ENCODE results near the gene PCDHB11. TPM values are rescaled to one million over a fixed set of nuclear protein-coding genes. Genes with fewer than 3 reads are reported as not detected.
A peak's percentile ranks its signal among the peaks of the same experiment; 100 is the strongest.
"Not testable (repeated sequence)": the region's sequence is repeated elsewhere in the genome, so short reads cannot be mapped to it uniquely, and the experiment has no call there.

PCDHB11 gene
- total RNA-seq, 2 donors from 2014 or later = 6.0 to 10.6 TPM

DNA sequence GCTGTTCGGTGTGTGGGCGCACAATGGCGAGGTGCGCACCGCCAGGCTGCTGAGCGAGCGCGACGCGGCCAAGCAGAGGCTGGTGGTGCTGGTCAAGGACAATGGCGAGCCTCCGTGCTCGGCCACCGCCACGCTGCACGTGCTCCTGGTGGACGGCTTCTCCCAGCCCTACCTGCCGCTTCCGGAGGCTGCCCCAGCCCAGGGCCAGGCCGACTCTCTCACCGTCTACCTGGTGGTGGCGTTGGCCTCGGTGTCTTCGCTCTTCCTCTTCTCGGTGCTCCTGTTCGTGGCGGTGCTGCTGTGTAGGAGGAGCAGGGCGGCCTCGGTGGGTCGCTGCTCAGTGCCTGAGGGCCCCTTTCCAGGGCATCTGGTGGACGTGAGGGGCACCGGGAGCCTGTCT is 19.6 kb upstream of the PCDHB11 start:
- DNase-seq (ENCODE audit: low spot score); ATAC-seq (ENCODE audit: insufficient number of reproducible peaks, low FRiP score, low read depth); H3K4me3 ChIP-seq; H3K4me1 ChIP-seq (ENCODE audit: control insufficient read depth in 1 of 2, low read depth in 2 of 2); H3K27me3 ChIP-seq (replicated peaks; ENCODE audit: insufficient read depth); H3K27ac ChIP-seq; H3K36me3 ChIP-seq: not testable (repeated sequence)
- H3K9me3 ChIP-seq = peaks cover 63% of the 10 kb centered on the region

DNA sequence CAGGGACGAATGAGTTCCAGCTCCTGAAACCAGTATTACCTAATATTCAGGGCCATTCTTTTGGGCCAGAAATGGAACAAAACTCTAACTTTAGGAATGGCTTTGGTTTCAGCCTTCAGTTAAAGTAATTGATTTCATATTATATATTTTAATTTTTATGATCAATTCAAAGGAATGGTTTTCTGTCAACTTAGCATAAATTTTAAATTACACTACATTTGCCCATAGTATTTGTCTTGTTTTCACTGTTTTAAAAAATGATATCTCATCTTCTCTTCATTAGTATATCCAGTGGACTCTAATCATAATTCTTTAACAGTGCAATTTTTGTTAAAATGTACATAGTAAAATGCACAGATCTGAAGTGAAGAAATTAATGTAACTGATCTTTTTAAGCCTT is 19.1 kb upstream of the PCDHB11 start:
- TF ChIP-seq, protein P1, sequence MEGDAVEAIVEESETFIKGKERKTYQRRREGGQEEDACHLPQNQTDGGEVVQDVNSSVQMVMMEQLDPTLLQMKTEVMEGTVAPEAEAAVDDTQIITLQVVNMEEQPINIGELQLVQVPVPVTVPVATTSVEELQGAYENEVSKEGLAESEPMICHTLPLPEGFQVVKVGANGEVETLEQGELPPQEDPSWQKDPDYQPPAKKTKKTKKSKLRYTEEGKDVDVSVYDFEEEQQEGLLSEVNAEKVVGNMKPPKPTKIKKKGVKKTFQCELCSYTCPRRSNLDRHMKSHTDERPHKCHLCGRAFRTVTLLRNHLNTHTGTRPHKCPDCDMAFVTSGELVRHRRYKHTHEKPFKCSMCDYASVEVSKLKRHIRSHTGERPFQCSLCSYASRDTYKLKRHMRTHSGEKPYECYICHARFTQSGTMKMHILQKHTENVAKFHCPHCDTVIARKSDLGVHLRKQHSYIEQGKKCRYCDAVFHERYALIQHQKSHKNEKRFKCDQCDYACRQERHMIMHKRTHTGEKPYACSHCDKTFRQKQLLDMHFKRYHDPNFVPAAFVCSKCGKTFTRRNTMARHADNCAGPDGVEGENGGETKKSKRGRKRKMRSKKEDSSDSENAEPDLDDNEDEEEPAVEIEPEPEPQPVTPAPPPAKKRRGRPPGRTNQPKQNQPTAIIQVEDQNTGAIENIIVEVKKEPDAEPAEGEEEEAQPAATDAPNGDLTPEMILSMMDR (IDR thresholded peaks at IDR 0.05) = no peak

DNA sequence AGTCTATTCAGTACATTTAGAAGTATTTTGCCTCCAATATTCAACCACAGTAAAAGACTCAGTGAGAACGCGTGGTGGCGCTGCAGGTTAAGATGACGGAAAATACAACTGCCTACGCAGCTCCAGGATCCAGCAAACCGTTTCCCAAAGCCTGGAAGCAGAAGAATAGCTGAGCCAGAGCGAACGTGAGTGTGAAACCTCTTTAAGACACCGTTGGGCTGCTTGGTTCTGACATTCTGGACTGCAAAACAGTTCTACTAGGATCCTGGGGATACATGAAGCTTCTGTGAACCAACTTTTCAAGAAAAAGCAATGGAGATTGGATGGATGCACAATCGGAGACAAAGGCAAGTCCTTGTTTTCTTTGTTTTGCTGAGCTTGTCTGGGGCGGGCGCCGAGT is 17.2 kb upstream of the PCDHB11 start, which contains the start of gene PCDHB16:
PCDHB16 (plus strand) TSS at position 140 of the 400 bp plus-strand sequence; CDS start at position 313, 173 bp downstream.
- DNase-seq (ENCODE audit: low spot score) (no peak), ATAC-seq (ENCODE audit: insufficient number of reproducible peaks, low FRiP score, low read depth) (peak; percentile 31)
- no peaks in the 10 kb centered on the region for H3K4me1 ChIP-seq (ENCODE audit: control insufficient read depth in 1 of 2, low read depth in 2 of 2)
- peaks cover 53% of the 10 kb centered on the region for H3K9me3 ChIP-seq
- TF ChIP-seq, protein P1 (IDR thresholded peaks at IDR 0.05) = peak; percentile 26
- peak within 1 kb of the TSS in 1 of 2 donors; percentile 58 for H3K27ac ChIP-seq
- peak within 1 kb of the TSS; percentile 64 for H3K4me3 ChIP-seq
- H3K27me3 ChIP-seq (replicated peaks; ENCODE audit: insufficient read depth) = no peaks in the 10 kb centered on the region
- H3K36me3 ChIP-seq = no peaks in the 10 kb centered on the region

More for the DNA sequence above, 19.1 kb upstream of the PCDHB11 start:
- H3K27ac ChIP-seq = no peak overlapping the region
- DNase-seq (ENCODE audit: low spot score) (no peak), ATAC-seq (ENCODE audit: insufficient number of reproducible peaks, low FRiP score, low read depth) (no peak)
- H3K36me3 ChIP-seq = no peaks in the 10 kb centered on the region
- H3K4me1 ChIP-seq (ENCODE audit: control insufficient read depth in 1 of 2, low read depth in 2 of 2) = no peaks in the 10 kb centered on the region
- H3K27me3 ChIP-seq (replicated peaks; ENCODE audit: insufficient read depth) = no peaks in the 10 kb centered on the region
- H3K4me3 ChIP-seq = no peak overlapping the region
- peaks cover 61% of the 10 kb centered on the region for H3K9me3 ChIP-seq

DNA sequence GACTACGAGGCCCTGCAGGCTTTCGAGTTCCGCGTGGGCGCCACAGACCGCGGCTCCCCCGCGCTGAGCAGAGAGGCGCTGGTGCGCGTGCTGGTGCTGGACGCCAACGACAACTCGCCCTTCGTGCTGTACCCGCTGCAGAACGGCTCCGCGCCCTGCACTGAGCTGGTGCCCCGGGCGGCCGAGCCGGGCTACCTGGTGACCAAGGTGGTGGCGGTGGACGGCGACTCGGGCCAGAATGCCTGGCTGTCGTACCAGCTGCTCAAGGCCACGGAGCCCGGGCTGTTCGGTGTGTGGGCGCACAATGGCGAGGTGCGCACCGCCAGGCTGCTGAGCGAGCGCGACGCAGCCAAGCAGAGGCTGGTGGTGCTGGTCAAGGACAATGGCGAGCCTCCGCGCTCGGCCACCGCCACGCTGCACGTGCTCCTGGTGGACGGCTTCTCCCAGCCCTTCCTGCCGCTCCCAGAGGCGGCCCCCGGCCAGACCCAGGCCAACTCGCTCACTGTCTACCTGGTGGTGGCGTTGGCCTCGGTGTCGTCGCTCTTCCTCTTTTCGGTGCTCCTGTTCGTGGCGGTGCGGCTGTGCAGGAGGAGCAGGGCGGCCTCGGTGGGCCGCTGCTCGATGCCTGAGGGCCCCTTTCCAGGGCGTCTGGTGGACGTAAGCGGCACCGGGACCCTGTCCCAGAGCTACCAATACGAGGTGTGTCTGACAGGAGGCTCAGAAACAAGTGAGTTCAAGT is 15.1 kb upstream of the PCDHB11 start:
- not testable (repeated sequence) for ATAC-seq (ENCODE audit: insufficient number of reproducible peaks, low FRiP score, low read depth); H3K36me3 ChIP-seq; H3K4me3 ChIP-seq; DNase-seq (ENCODE audit: low spot score); H3K27ac ChIP-seq; H3K27me3 ChIP-seq (replicated peaks; ENCODE audit: insufficient read depth); H3K4me1 ChIP-seq (ENCODE audit: control insufficient read depth in 1 of 2, low read depth in 2 of 2)
- H3K9me3 ChIP-seq = peaks cover 55% of the 10 kb centered on the region

DNA sequence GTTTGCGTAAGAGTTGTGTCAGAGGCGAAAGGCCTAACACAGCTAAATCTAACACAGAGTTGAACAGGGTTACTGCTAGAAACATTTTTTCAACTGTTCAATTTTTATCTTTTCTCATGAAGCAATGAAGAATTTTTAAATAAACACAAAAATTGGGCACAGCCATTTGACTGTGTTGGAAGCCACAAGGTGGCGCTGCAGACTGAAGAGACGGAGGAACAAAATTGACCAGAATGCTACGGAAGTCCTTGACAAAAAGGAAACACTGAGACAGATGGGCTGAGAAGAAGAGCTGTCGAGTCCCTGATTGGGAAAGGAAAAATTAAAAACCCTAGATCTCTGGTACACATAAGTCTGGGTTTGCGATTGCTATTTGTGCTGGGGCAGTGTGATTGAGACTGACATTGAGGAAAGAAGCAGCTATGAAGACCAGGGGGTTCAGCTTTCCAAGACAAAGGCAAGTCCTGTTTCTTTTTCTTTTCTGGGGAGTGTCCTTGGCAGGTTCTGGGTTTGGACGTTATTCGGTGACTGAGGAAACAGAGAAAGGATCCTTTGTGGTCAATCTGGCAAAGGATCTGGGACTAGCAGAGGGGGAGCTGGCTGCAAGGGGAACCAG is 12.4 kb upstream of the PCDHB11 start, which contains the start of gene PCDHB9:
PCDHB9 (plus strand) TSS at position 265 of the 616 bp plus-strand sequence; CDS start at position 423, 158 bp downstream.
- TF ChIP-seq, protein P1 (IDR thresholded peaks at IDR 0.05) = no peak
- Histone ChIP-seq H3K4me3 (no peak within 1 kb of the TSS), H3K27me3 (replicated peaks; ENCODE audit: insufficient read depth) (no peaks in the 10 kb centered on the region), H3K4me1 (ENCODE audit: control insufficient read depth in 1 of 2, low read depth in 2 of 2) (no peaks in the 10 kb centered on the region), H3K36me3 (no peaks in the 10 kb centered on the region), H3K27ac (no peak within 1 kb of the TSS), H3K9me3 (peaks cover 68% of the 10 kb centered on the region)
- no peak for ATAC-seq (ENCODE audit: insufficient number of reproducible peaks, low FRiP score, low read depth)
- DNase-seq (ENCODE audit: low spot score) = no peak

DNA sequence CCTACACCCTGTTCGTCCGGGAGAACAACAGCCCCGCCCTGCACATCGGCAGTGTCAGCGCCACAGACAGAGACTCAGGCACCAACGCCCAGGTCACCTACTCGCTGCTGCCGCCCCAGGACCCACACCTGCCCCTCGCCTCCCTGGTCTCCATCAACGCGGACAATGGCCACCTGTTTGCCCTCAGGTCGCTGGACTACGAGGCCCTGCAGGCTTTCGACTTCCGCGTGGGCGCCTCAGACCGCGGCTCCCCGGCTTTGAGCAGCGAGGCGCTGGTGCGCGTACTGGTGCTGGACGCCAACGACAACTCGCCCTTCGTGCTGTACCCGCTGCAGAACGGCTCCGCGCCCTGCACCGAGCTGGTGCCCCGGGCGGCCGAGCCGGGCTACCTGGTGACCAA is 10.7 kb upstream of the PCDHB11 start:
- not testable (repeated sequence) for H3K4me3 ChIP-seq; H3K27ac ChIP-seq; H3K27me3 ChIP-seq (replicated peaks; ENCODE audit: insufficient read depth); ATAC-seq (ENCODE audit: insufficient number of reproducible peaks, low FRiP score, low read depth); H3K36me3 ChIP-seq; H3K4me1 ChIP-seq (ENCODE audit: control insufficient read depth in 1 of 2, low read depth in 2 of 2); DNase-seq (ENCODE audit: low spot score)
- peaks cover 65% of the 10 kb centered on the region for H3K9me3 ChIP-seq

DNA sequence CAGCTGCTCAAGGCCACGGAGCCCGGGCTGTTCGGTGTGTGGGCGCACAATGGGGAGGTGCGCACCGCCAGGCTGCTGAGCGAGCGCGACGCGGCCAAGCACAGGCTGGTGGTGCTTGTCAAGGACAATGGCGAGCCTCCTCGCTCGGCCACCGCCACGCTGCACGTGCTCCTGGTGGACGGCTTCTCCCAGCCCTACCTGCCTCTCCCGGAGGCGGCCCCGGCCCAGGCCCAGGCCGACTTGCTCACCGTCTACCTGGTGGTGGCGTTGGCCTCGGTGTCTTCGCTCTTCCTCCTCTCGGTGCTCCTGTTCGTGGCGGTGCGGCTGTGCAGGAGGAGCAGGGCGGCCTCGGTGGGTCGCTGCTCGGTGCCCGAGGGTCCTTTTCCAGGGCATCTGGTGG is 10.3 kb upstream of the PCDHB11 start:
- H3K4me1 ChIP-seq (ENCODE audit: control insufficient read depth in 1 of 2, low read depth in 2 of 2); H3K4me3 ChIP-seq; H3K27me3 ChIP-seq (replicated peaks; ENCODE audit: insufficient read depth); DNase-seq (ENCODE audit: low spot score); ATAC-seq (ENCODE audit: insufficient number of reproducible peaks, low FRiP score, low read depth); H3K27ac ChIP-seq; H3K36me3 ChIP-seq: not testable (repeated sequence)
- H3K9me3 ChIP-seq = peaks cover 64% of the 10 kb centered on the region
